Liver (tissue), 9 donors: Measurements from ENCODE around the gene BEAN1. TPM values are rescaled to one million over a fixed set of nuclear protein-coding genes. Genes with fewer than 3 reads are reported as not detected.

Source experiments
- DNase-seq: peaks from one replicate; pipeline ENCODE4 v3.0.0-alpha.2; 2017; ENCODE audit warnings: low spot score
- H3K27ac ChIP-seq, 2 donors: one replicate each; pipeline ENCODE4 v1.7.0; 2013; ENCODE audit warnings: inconsistent platforms in 2 of 2, low read length in 2 of 2, control low read depth in 1 of 2, low read depth in 1 of 2, mild to moderate bottlenecking in 1 of 2
- H3K27me3 ChIP-seq, 4 donors: one replicate each; pipeline versions ENCODE4 v1.6.1 to v1.7.0; 2013; ENCODE audit warnings: low read length in 3 of 4, inconsistent platforms in 1 of 4, mild to moderate bottlenecking in 1 of 4, moderate library complexity in 1 of 4; ENCODE audit not compliant: control insufficient read depth in 4 of 4, insufficient read depth in 4 of 4
- H3K36me3 ChIP-seq, 4 donors: one replicate each; pipeline versions ENCODE4 v1.6.1 to v1.7.0; 2013; ENCODE audit warnings: low read length in 3 of 4, mild to moderate bottlenecking in 3 of 4, low read depth in 1 of 4, moderate library complexity in 1 of 4; ENCODE audit not compliant: control insufficient read depth in 4 of 4, insufficient read depth in 3 of 4
- H3K4me1 ChIP-seq, 4 donors: one replicate each; pipeline versions ENCODE4 v1.6.1 to v1.7.0; 2013; ENCODE audit warnings: low read length in 3 of 4, mild to moderate bottlenecking in 3 of 4, moderate library complexity in 1 of 4; ENCODE audit not compliant: control insufficient read depth in 4 of 4, insufficient read depth in 4 of 4
- H3K4me3 ChIP-seq, 3 donors: one replicate each; pipeline versions ENCODE4 v1.6.1 to v1.7.0; 2013; ENCODE audit warnings: low read length in 3 of 3, control low read depth in 1 of 3, low read depth in 1 of 3, mild to moderate bottlenecking in 1 of 3
- H3K9ac ChIP-seq, 2 donors: one replicate each; pipeline ENCODE4 v1.7.0; 2013; ENCODE audit warnings: low read length in 2 of 2, mild to moderate bottlenecking in 2 of 2, moderate library complexity in 2 of 2, control low read depth in 1 of 2, low read depth in 1 of 2
- H3K9me3 ChIP-seq, 4 donors: one replicate each; pipeline versions ENCODE4 v1.6.1 to v1.7.0; 2013; ENCODE audit warnings: low read length in 3 of 4; ENCODE audit not compliant: control insufficient read depth in 4 of 4
- EGR1 ChIP-seq, 2 donors: IDR thresholded peaks; 2 replicates each; pipeline ENCODE4 v1.6.1; 2016 to 2018; ENCODE audit warnings: antibody characterized with exemption in 2 of 2, low read depth in 2 of 2
- FOXA2 ChIP-seq: IDR thresholded peaks from 2 replicates; pipeline ENCODE4 v1.6.1; 2016; ENCODE audit warnings: antibody characterized with exemption
- GABPA ChIP-seq, 2 donors: IDR thresholded peaks in 1 of 2; conservative IDR thresholded peaks in 1 of 2; 2 replicates each; pipeline ENCODE4 v1.6.1; 2016; ENCODE audit warnings: antibody characterized with exemption in 2 of 2, mild to moderate bottlenecking in 1 of 2, moderate library complexity in 1 of 2
- HNF4A ChIP-seq, 2 donors: conservative IDR thresholded peaks; 2 replicates each; pipeline ENCODE4 v1.6.1; 2016; ENCODE audit warnings: antibody characterized with exemption in 2 of 2, mild to moderate bottlenecking in 2 of 2
- HNF4G ChIP-seq: IDR thresholded peaks from 2 replicates; pipeline ENCODE4 v1.6.1; 2016; ENCODE audit warnings: antibody characterized with exemption
- NR2F2 ChIP-seq: IDR thresholded peaks from 2 replicates; pipeline ENCODE4 v1.6.1; 2016; ENCODE audit warnings: antibody characterized with exemption
- RXRA ChIP-seq, 2 donors: IDR thresholded peaks; 2 replicates each; pipeline ENCODE4 v1.6.1; 2017 to 2018; ENCODE audit warnings: antibody characterized with exemption in 2 of 2, mild to moderate bottlenecking in 1 of 2
- TAF1 ChIP-seq: conservative IDR thresholded peaks from 2 replicates; pipeline ENCODE4 v1.6.1; 2016; ENCODE audit warnings: antibody characterized with exemption, mild to moderate bottlenecking
- YY1 ChIP-seq: IDR thresholded peaks from 2 replicates; pipeline ENCODE4 v1.6.1; 2016; ENCODE audit warnings: antibody characterized with exemption, mild to moderate bottlenecking
- WGBS: extraction: QIAGEN DNeasy Blood & Tissue Kit; methylation state at CpG from one replicate; pipeline ENCODE4 v1.1.7; 2013; 5-methylcytosine and 5-hydroxymethylcytosine counted together
- polyA plus RNA-seq, 2 donors: library from polyadenylated mRNA; stranded (reverse) in 1 of 2; unstranded in 1 of 2; fragments of 200-250 nt in 1 of 2; fragments of >200 nt in 1 of 2; fragmentation: Nextera tagmentation in 1 of 2; extraction: Ambion mirVana in 1 of 2; gene quantifications; one replicate each; pipeline versions ENCODE4 v1.2.1 to v1.2.3, GENCODE V29; 2013 to 2015
- total RNA-seq, 2 donors: library from RNA; depleted of rRNA; stranded (reverse); fragments of >200 nt; gene quantifications; one replicate each; pipeline ENCODE4 v1.2.3, GENCODE V29; 2014
- TF ChIP-seq, protein P1 (sequence below): IDR thresholded peaks from 2 replicates; pipeline ENCODE4 v1.6.1; 2016; ENCODE audit warnings: antibody characterized with exemption
- TF ChIP-seq, protein P2 (sequence below): fragments of 150-350 bp; IDR thresholded peaks from 2 replicates; pipeline ENCODE4 v1.5.1; 2017; ENCODE audit warnings: improper control_type of control experiment, low read depth, low read length; ENCODE audit not compliant: missing input control
- TF ChIP-seq, protein P3 (sequence below): IDR thresholded peaks from 2 replicates; pipeline ENCODE4 v1.6.1; 2016; ENCODE audit warnings: antibody characterized with exemption, mild to moderate bottlenecking
- TF ChIP-seq, protein P4 (sequence below): IDR thresholded peaks from 2 replicates; pipeline ENCODE4 v1.6.1; 2016; ENCODE audit warnings: antibody characterized with exemption
- TF ChIP-seq, protein P5 (sequence below): IDR thresholded peaks from 2 replicates; pipeline ENCODE4 v1.6.1; 2016; ENCODE audit warnings: antibody characterized with exemption
- donor health status: healthy.
- donor health status: healthy.
- donor health status: healthy.
- donor health status: healthy.
- donor health status: healthy.

BEAN1 gene
- total and polyA plus RNA-seq, 4 donors = 0.22 to 0.99 (median 0.25) TPM; not detected in 1

DNA sequence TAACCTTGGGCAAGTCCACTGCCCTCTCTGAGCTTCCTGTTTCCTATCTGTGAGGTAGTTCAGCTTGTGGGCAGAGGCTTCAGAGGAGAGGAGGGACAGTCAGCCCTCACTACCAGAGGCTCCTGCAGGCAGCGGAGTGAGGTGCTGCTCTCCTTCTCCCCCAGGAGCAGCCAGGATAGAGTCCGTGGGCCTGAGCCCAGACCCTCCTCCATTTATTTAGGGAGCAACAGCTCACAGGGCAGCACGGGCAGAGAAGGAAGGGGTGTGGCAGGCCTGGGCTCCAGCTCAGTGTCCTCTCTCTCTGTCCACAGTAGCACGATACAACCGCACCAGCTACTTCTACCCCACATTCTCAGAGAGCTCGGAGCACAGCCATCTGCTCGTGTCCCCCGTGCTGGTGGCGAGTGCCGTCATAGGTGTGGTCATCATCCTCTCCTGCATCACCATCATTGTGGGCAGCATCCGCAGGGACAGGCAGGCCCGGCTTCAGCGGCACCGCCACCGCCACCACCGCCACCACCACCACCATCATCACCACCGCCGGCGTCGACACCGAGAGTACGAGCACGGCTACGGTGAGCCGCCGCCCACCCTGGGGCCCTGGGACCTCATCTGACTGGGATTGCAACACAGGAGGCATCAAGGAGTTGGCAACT, 42.3 kb downstream of the BEAN1 start:
- no peak overlapping the region for H3K4me3 ChIP-seq
- 95% methylated on average over 26 of the region's 26 CpGs for WGBS
- H3K27ac ChIP-seq = no peak overlapping the region
- no peak overlapping the region for H3K9ac ChIP-seq
- no peak for DNase-seq
- H3K4me1 ChIP-seq = no peaks in the 10 kb centered on the region
- no peaks in the 10 kb centered on the region for H3K9me3 ChIP-seq
- TF ChIP-seq, protein P1, sequence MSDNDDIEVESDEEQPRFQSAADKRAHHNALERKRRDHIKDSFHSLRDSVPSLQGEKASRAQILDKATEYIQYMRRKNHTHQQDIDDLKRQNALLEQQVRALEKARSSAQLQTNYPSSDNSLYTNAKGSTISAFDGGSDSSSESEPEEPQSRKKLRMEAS = no peak
- TF ChIP-seq HNF4A (conservative IDR thresholded peaks at IDR 0.05) = no peak
- TF ChIP-seq GABPA (IDR thresholded peaks at IDR 0.05 in 1 of 2, conservative IDR thresholded peaks at IDR 0.05 in 1 of 2) = no peak
- TF ChIP-seq RXRA (IDR thresholded peaks at IDR 0.05) = no peak
- TF ChIP-seq, protein P2, sequence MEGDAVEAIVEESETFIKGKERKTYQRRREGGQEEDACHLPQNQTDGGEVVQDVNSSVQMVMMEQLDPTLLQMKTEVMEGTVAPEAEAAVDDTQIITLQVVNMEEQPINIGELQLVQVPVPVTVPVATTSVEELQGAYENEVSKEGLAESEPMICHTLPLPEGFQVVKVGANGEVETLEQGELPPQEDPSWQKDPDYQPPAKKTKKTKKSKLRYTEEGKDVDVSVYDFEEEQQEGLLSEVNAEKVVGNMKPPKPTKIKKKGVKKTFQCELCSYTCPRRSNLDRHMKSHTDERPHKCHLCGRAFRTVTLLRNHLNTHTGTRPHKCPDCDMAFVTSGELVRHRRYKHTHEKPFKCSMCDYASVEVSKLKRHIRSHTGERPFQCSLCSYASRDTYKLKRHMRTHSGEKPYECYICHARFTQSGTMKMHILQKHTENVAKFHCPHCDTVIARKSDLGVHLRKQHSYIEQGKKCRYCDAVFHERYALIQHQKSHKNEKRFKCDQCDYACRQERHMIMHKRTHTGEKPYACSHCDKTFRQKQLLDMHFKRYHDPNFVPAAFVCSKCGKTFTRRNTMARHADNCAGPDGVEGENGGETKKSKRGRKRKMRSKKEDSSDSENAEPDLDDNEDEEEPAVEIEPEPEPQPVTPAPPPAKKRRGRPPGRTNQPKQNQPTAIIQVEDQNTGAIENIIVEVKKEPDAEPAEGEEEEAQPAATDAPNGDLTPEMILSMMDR = no peak
- no peak for TF ChIP-seq TAF1
- TF ChIP-seq YY1 = no peak
- TF ChIP-seq EGR1 (IDR thresholded peaks at IDR 0.05; ENCODE audit: low read depth in 2 of 2) = no peak
- TF ChIP-seq FOXA2 = no peak
- TF ChIP-seq, protein P3, sequence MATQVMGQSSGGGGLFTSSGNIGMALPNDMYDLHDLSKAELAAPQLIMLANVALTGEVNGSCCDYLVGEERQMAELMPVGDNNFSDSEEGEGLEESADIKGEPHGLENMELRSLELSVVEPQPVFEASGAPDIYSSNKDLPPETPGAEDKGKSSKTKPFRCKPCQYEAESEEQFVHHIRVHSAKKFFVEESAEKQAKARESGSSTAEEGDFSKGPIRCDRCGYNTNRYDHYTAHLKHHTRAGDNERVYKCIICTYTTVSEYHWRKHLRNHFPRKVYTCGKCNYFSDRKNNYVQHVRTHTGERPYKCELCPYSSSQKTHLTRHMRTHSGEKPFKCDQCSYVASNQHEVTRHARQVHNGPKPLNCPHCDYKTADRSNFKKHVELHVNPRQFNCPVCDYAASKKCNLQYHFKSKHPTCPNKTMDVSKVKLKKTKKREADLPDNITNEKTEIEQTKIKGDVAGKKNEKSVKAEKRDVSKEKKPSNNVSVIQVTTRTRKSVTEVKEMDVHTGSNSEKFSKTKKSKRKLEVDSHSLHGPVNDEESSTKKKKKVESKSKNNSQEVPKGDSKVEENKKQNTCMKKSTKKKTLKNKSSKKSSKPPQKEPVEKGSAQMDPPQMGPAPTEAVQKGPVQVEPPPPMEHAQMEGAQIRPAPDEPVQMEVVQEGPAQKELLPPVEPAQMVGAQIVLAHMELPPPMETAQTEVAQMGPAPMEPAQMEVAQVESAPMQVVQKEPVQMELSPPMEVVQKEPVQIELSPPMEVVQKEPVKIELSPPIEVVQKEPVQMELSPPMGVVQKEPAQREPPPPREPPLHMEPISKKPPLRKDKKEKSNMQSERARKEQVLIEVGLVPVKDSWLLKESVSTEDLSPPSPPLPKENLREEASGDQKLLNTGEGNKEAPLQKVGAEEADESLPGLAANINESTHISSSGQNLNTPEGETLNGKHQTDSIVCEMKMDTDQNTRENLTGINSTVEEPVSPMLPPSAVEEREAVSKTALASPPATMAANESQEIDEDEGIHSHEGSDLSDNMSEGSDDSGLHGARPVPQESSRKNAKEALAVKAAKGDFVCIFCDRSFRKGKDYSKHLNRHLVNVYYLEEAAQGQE = no peak
- no peak for TF ChIP-seq NR2F2
- no peak for TF ChIP-seq HNF4G
- TF ChIP-seq, protein P4, sequence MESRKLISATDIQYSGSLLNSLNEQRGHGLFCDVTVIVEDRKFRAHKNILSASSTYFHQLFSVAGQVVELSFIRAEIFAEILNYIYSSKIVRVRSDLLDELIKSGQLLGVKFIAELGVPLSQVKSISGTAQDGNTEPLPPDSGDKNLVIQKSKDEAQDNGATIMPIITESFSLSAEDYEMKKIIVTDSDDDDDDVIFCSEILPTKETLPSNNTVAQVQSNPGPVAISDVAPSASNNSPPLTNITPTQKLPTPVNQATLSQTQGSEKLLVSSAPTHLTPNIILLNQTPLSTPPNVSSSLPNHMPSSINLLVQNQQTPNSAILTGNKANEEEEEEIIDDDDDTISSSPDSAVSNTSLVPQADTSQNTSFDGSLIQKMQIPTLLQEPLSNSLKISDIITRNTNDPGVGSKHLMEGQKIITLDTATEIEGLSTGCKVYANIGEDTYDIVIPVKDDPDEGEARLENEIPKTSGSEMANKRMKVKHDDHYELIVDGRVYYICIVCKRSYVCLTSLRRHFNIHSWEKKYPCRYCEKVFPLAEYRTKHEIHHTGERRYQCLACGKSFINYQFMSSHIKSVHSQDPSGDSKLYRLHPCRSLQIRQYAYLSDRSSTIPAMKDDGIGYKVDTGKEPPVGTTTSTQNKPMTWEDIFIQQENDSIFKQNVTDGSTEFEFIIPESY = no peak
- TF ChIP-seq, protein P5, sequence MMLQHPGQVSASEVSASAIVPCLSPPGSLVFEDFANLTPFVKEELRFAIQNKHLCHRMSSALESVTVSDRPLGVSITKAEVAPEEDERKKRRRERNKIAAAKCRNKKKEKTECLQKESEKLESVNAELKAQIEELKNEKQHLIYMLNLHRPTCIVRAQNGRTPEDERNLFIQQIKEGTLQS = no peak
- H3K36me3 ChIP-seq = no peaks in the 10 kb centered on the region
- no peaks in the 10 kb centered on the region for H3K27me3 ChIP-seq
